IMR-90 (cell line): Measurements from ENCODE around the gene COL13A1. TPM values are rescaled to one million over a fixed set of nuclear protein-coding genes. Genes with fewer than 3 reads are reported as not detected.

ENCODE experiments used
- ATAC-seq: fragments of 200-7000 bp; cut with Tn5 transposase; 2 replicates; pipeline ENCODE4 v1.9.1; 2020; ENCODE audit warnings: low read depth, mild to moderate bottlenecking, moderate library complexity
- BruUV-seq: library from RNA; stranded (reverse); fragments of 400-500 nt; replicated peaks from 2 replicates; lab custom pipeline; 2021; lab: Mats Ljungman, UMichigan
- CTCF ChIA-PET: fragments of 300-600 bp; formaldehyde crosslinking; extraction: SDS; loops from one replicate; lab custom pipeline; 2021; ENCODE audit warnings: antibody characterized with exemption; lab: Yijun Ruan, JAX
- POLR2A ChIA-PET: fragments of 300-600 bp; sonication (Branson Sonifier 250); formaldehyde crosslinking; loops from one replicate; lab custom pipeline; 2022; ENCODE audit warnings: antibody characterized with exemption; ENCODE audit not compliant: unreplicated experiment; lab: Charles Lee
- DNase-seq: peaks from one replicate; pipeline ENCODE4 v3.0.0; 2013
- H2AFZ ChIP-seq: replicated peaks from 2 replicates; pipeline ENCODE3; 2013; ENCODE audit warnings: low read length, mild to moderate bottlenecking; ENCODE audit not compliant: poor library complexity
- H2AK5ac ChIP-seq: 2 replicates; pipeline ENCODE4 v1.6.1; 2013; ENCODE audit warnings: low read depth, low read length, inconsistent platforms
- H2AK9ac ChIP-seq: replicated peaks from 2 replicates; pipeline ENCODE3; 2013; ENCODE audit warnings: mild to moderate bottlenecking, low read depth, low read length, moderate library complexity; ENCODE audit not compliant: poor library complexity
- H2BK120ac ChIP-seq: 2 replicates; pipeline ENCODE4 v1.6.1; 2013; ENCODE audit warnings: low read depth, low read length, inconsistent platforms
- H2BK15ac ChIP-seq: 3 replicates; pipeline ENCODE4 v1.6.1; 2013; ENCODE audit warnings: low read depth, low read length, inconsistent platforms
- H2BK20ac ChIP-seq: 2 replicates; pipeline ENCODE4 v1.6.1; 2013; ENCODE audit warnings: low read depth, mild to moderate bottlenecking, inconsistent platforms, low read length, moderate library complexity
- H2BK5ac ChIP-seq: 2 replicates; pipeline ENCODE4 v1.6.1; 2013; ENCODE audit warnings: mild to moderate bottlenecking, low read depth, low read length, inconsistent platforms; ENCODE audit not compliant: poor library complexity, severe bottlenecking
- H3K14ac ChIP-seq: replicated peaks from 2 replicates; pipeline ENCODE4 v1.6.1; 2013; ENCODE audit warnings: low read depth, low read length, inconsistent platforms
- H3K18ac ChIP-seq: 2 replicates; pipeline ENCODE4 v1.6.1; 2013; ENCODE audit warnings: low read depth, low read length, control low read depth
- H3K23ac ChIP-seq: 2 replicates; pipeline ENCODE4 v1.6.1; 2013; ENCODE audit warnings: low read depth, low read length, inconsistent platforms
- H3K27ac ChIP-seq: 2 replicates; pipeline ENCODE4 v1.5.1; 2013; ENCODE audit warnings: mild to moderate bottlenecking, control low read depth, low read length; ENCODE audit not compliant: insufficient read depth
- H3K27me3 ChIP-seq: 2 replicates; pipeline ENCODE4 v1.6.1; 2013; ENCODE audit warnings: low read length; ENCODE audit not compliant: control insufficient read depth, insufficient read depth
- H3K36me3 ChIP-seq: 2 replicates; pipeline ENCODE4 v1.6.1; 2013; ENCODE audit warnings: low read length, mixed read lengths; ENCODE audit not compliant: control insufficient read depth, insufficient read depth
- H3K4ac ChIP-seq: 2 replicates; pipeline ENCODE4 v1.6.1; 2013; ENCODE audit warnings: low read depth, low read length, inconsistent platforms
- H3K4me1 ChIP-seq: 2 replicates; pipeline ENCODE4 v1.6.1; 2013; ENCODE audit warnings: low read length, mixed read lengths; ENCODE audit not compliant: control insufficient read depth, insufficient read depth
- H3K4me2 ChIP-seq: 2 replicates; pipeline ENCODE4 v1.6.1; 2013; ENCODE audit warnings: low read depth, mild to moderate bottlenecking, control low read depth, low read length, moderate library complexity
- H3K4me3 ChIP-seq: 2 replicates; pipeline ENCODE4 v1.5.1; 2013; ENCODE audit warnings: low read depth, mild to moderate bottlenecking, control low read depth, low read length, moderate library complexity; ENCODE audit not compliant: insufficient read depth
- H3K56ac ChIP-seq: 2 replicates; pipeline ENCODE4 v1.6.1; 2013; ENCODE audit warnings: low read length, inconsistent platforms; ENCODE audit not compliant: insufficient read depth; ENCODE audit errors: extremely low read depth
- H3K79me1 ChIP-seq, 2 experiments: 2 replicates each; pipeline ENCODE4 v1.6.1; 2013; ENCODE audit warnings: low read length in 2 of 2, inconsistent platforms in 1 of 2, low read depth in 1 of 2
- H3K9ac ChIP-seq: 2 replicates; pipeline ENCODE4 v1.6.1; 2013; ENCODE audit warnings: low read depth, low read length, control low read depth
- H3K9me1 ChIP-seq: 2 replicates; pipeline ENCODE4 v1.6.1; 2013; ENCODE audit warnings: low read length, inconsistent platforms; ENCODE audit not compliant: insufficient read depth
- H3K9me3 ChIP-seq: 2 replicates; pipeline ENCODE4 v1.6.1; 2013; ENCODE audit warnings: low read length; ENCODE audit not compliant: control insufficient read depth, insufficient read depth
- H4K20me1 ChIP-seq: 2 replicates; pipeline ENCODE4 v1.6.1; 2013; ENCODE audit warnings: low read length, inconsistent platforms; ENCODE audit not compliant: insufficient read depth
- H4K5ac ChIP-seq: 2 replicates; pipeline ENCODE4 v1.6.1; 2013; ENCODE audit warnings: mild to moderate bottlenecking, low read depth, low read length, control low read depth
- H4K8ac ChIP-seq, 2 experiments: 2 replicates each; pipeline ENCODE4 v1.6.1; 2013; ENCODE audit warnings: low read depth in 2 of 2, low read length in 2 of 2, control low read depth in 1 of 2, inconsistent platforms in 1 of 2
- H4K91ac ChIP-seq: 2 replicates; pipeline ENCODE4 v1.6.1; 2013; ENCODE audit warnings: low read depth, low read length, inconsistent platforms; ENCODE audit not compliant: insufficient read depth
- BHLHE40 ChIP-seq: fragments of 150-350 bp; IDR thresholded peaks from 2 replicates; pipeline ENCODE4 v1.6.1; 2016; ENCODE audit warnings: mild to moderate bottlenecking, low read depth, low read length
- CEBPB ChIP-seq: IDR thresholded peaks from 2 replicates; pipeline ENCODE4 v1.6.1; 2012; ENCODE audit warnings: low read depth, low read length, improper control_type of control experiment
- FOS ChIP-seq: fragments of 150-350 bp; IDR thresholded peaks from 2 replicates; pipeline ENCODE4 v1.6.1; 2016; ENCODE audit warnings: low read depth, low read length
- MAFK ChIP-seq: IDR thresholded peaks from 2 replicates; pipeline ENCODE4 v1.6.1; 2012; ENCODE audit warnings: low read depth, low read length, improper control_type of control experiment
- NFE2L2 ChIP-seq: fragments of 150-350 bp; IDR thresholded peaks from 2 replicates; pipeline ENCODE4 v1.6.1; 2016; ENCODE audit warnings: low read depth, mild to moderate bottlenecking, low read length
- POLR2A ChIP-seq: IDR thresholded peaks from 2 replicates; pipeline ENCODE4 v1.6.1; 2012; ENCODE audit warnings: mild to moderate bottlenecking, low read depth, low read length
- RCOR1 ChIP-seq: IDR thresholded peaks from 2 replicates; pipeline ENCODE4 v1.6.1; 2012; ENCODE audit warnings: mild to moderate bottlenecking, low read length, improper control_type of control experiment; ENCODE audit not compliant: insufficient replicate concordance
- RFX5 ChIP-seq: IDR thresholded peaks from 2 replicates; pipeline ENCODE4 v1.8.0; 2012; ENCODE audit warnings: low read depth, mild to moderate bottlenecking, low read length, moderate library complexity
- SMC3 ChIP-seq: fragments of 150-350 bp; IDR thresholded peaks from 2 replicates; pipeline ENCODE4 v1.6.1; 2016; ENCODE audit warnings: low read depth, mild to moderate bottlenecking, antibody characterized with exemption, low read length, moderate library complexity
- USF2 ChIP-seq: fragments of 150-350 bp; IDR thresholded peaks from 2 replicates; pipeline ENCODE4 v1.6.1; 2017; ENCODE audit warnings: mild to moderate bottlenecking, antibody characterized with exemption, low read length, low read depth
- WGBS, 2 experiments: methylation state at CpG; one replicate each; pipeline versions ENCODE4 v1.1.5 to v1.1.7; 2013; ENCODE audit warnings: missing lambda C conversion rate in 2 of 2; ENCODE audit not compliant: insufficient read length in 1 of 2; ENCODE audit errors: extremely low coverage in 2 of 2; 5-methylcytosine and 5-hydroxymethylcytosine counted together
- dilution Hi-C: fragments of 300-500 bp; cut with HindIII; formaldehyde crosslinking; loops from one replicate; pipeline ENCODE4 v1.14.3; 2018; ENCODE audit warnings: low sequenced_read_pairs; ENCODE audit not compliant: unreplicated experiment
- in situ Hi-C: fragments of 300-500 bp; cut with MboI; formaldehyde crosslinking; loops from 3 replicates; pipeline ENCODE4 v1.14.3; 2019; ENCODE audit warnings: low sequenced_read_pairs, inconsistent platforms, mixed read lengths
- intact Hi-C: fragments of 100-400 bp; cut with micrococcal nuclease; formaldehyde crosslinking; loops from 2 replicates; pipeline ENCODE4 v1.10.0; 2022
- polyA plus RNA-seq, 3 experiments: library from polyadenylated mRNA; depleted of rRNA; stranded (reverse); fragments of >200 nt; gene quantifications; 2 replicates each; pipeline ENCODE4 v1.2.3, GENCODE V29; 2012; ENCODE audit warnings: low replicate concordance in 1 of 3
- total RNA-seq: library from RNA; depleted of rRNA; stranded (reverse); fragments of >200 nt; gene quantifications from 2 replicates; pipeline ENCODE4 v1.2.3, GENCODE V29; 2012

Gene COL13A1
- total and polyA plus RNA-seq, 2 of the 4 experiments (the other 2 are of a cell fraction), result 12.2 to 31.3 TPM

GRCh38 chr10:69803809-69804208 lies 2.1 kb downstream of the COL13A1 start:
- peaks cover 25% of the 10 kb centered on the region for H3K9me1 ChIP-seq
- no peaks in the 10 kb centered on the region; the same call in 1 of the 2 replicates for H3K27me3 ChIP-seq
- H3K56ac ChIP-seq, result no peak overlapping the region; the same call in 1 of the 2 replicates
- no peak for TF ChIP-seq SMC3
- no peak for TF ChIP-seq FOS
- no peak for TF ChIP-seq CEBPB
- TF ChIP-seq MAFK, result no peak
- TF ChIP-seq USF2, result no peak
- no peak for TF ChIP-seq RCOR1
- no peak for TF ChIP-seq BHLHE40
- TF ChIP-seq NFE2L2, result no peak
- TF ChIP-seq RFX5, result no peak
- no peak for TF ChIP-seq POLR2A
- H2BK120ac ChIP-seq, result peak overlapping the region; percentile 25; the same call in 1 of the 2 replicates
- H2BK15ac ChIP-seq, result peak overlapping the region; percentile 56; the same call in 2 of the 3 replicates
- H3K14ac ChIP-seq, result peak overlapping the region; percentile 92
- 0 out of 2 replicates have a peak, but pooled peaks cover 8% of the 10 kb centered on the region for H4K20me1 ChIP-seq
- no peak overlapping the region for H2BK5ac ChIP-seq
- H4K8ac ChIP-seq, result peak overlapping the region; percentile 14 to 26; a peak in 2 of 4 replicates
- no peaks in the 10 kb centered on the region for H3K9me3 ChIP-seq
- H3K23ac ChIP-seq, result peak overlapping the region; percentile 83; the same call in 1 of the 2 replicates
- H2AK5ac ChIP-seq, result peak overlapping the region; percentile 68; the same call in 1 of the 2 replicates
- peak overlapping the region; percentile 94 for H2AK9ac ChIP-seq
- peak overlapping the region; percentile 65 for H3K4me2 ChIP-seq
- dilution Hi-C loops (no loop called here), in situ Hi-C loops (loop anchor here (10.0 kb wide), 1 partner anchor 159 kb away; no protein-coding TSS in a partner anchor), intact Hi-C loops (loop anchor here (5.0 to 10.0 kb wide), 3 partner anchors 63 to 341 kb away; partner anchors contain the start of gene TYSND1)
- BruUV-seq, result no TSS peak
- DNase-seq, result no peak
- peak overlapping the region; percentile 29 for H2AFZ ChIP-seq
- H3K9ac ChIP-seq, result no peak overlapping the region
- peak overlapping the region; percentile 25; the same call in 1 of the 2 replicates for H4K91ac ChIP-seq
- peak overlapping the region; percentile 70 for H3K4ac ChIP-seq
- ATAC-seq, result no peak
- ChIA-PET POLR2A (no interaction called here), CTCF (interaction anchor here (0.8 kb wide), 1 partner anchor 111 kb away, joined by 3 read pairs; no protein-coding TSS in a partner anchor)
- peak overlapping the region; percentile 63 for H3K4me3 ChIP-seq
- no peak overlapping the region for H3K18ac ChIP-seq
- H2BK20ac ChIP-seq, result peak overlapping the region; percentile 69
- peaks cover 18 to 63% of the 10 kb centered on the region in 2 experiments for H3K79me1 ChIP-seq
- H3K27ac ChIP-seq, result no peak overlapping the region
- WGBS, 2 experiments, result 90% methylated on average over 2 of the region's 7 CpGs; no CpG with 5 or more reads in 1 of the 2 experiments
- H4K5ac ChIP-seq, result no peak overlapping the region
- H3K36me3 ChIP-seq, result no peaks in the 10 kb centered on the region
- peaks cover 23% of the 10 kb centered on the region for H3K4me1 ChIP-seq
